HG03064 (cell line): ENCODE results near the gene DAZ3.
"Not testable (repeated sequence)": the region's sequence is repeated elsewhere in the genome, so short reads cannot be mapped to it uniquely, and the experiment has no call there.

ENCODE experiments used
- ATAC-seq: cut with Tn5 transposase; IDR thresholded peaks from one replicate; pipeline ENCODE4 v1.9.1; 2021; ENCODE audit warnings: low read depth; ENCODE audit not compliant: unreplicated experiment

Gene DAZ3

GRCh38 chrY:24813293-24813692, at the start of gene DAZ3:
Gene DAZ3, minus strand, starts transcription at chrY:24813393. Its CDS starts 208 bp downstream, at chrY:24813185.
- ATAC-seq: not testable (repeated sequence)

- ATAC-seq: not testable (repeated sequence)
These were observed 20.4 kb upstream of the DAZ3 start, which contains the start of gene DAZ4 for GRCh38 chrY:24833619-24834018. Gene DAZ4, plus strand, starts transcription at chrY:24833919. Its CDS starts 208 bp downstream, at chrY:24834127.

- not testable (repeated sequence) for ATAC-seq
These were observed 11.9 kb upstream of the DAZ3 start for GRCh38 chrY:24825069-24825468.

- ATAC-seq: not testable (repeated sequence)
These were observed 11.1 kb upstream of the DAZ3 start for GRCh38 chrY:24824184-24824879.

- ATAC-seq: not testable (repeated sequence)
These were observed 8.6 kb upstream of the DAZ3 start for GRCh38 chrY:24821836-24822235.
